PFSK-1 (cell line): ENCODE data around the gene RECQL5.

Experiments
- POLR2AphosphoS5 ChIP-seq: IDR thresholded peaks from 2 replicates; pipeline ENCODE4 v1.6.1; 2012; ENCODE audit warnings: low read depth, mild to moderate bottlenecking, control low read depth, low read length, moderate library complexity
- SIN3A ChIP-seq: IDR thresholded peaks from 2 replicates; pipeline ENCODE4 v1.6.1; 2012; ENCODE audit warnings: mild to moderate bottlenecking, low read length, moderate library complexity, borderline replicate concordance; ENCODE audit not compliant: insufficient read depth
- TAF1 ChIP-seq: IDR thresholded peaks from 2 replicates; pipeline ENCODE4 v1.6.1; 2012; ENCODE audit warnings: low read length, control low read depth, borderline replicate concordance; ENCODE audit not compliant: insufficient read depth
- TF ChIP-seq, protein P1 (sequence below), 2 experiments: IDR thresholded peaks; 2 replicates each; pipeline versions ENCODE4 v1.6.1 to v1.8.0; 2011 to 2012; ENCODE audit warnings: low read depth in 2 of 2, low read length in 2 of 2, control low read depth in 1 of 2, inconsistent platforms in 1 of 2, mild to moderate bottlenecking in 1 of 2, moderate library complexity in 1 of 2; ENCODE audit not compliant: insufficient read depth in 1 of 2

DNA sequence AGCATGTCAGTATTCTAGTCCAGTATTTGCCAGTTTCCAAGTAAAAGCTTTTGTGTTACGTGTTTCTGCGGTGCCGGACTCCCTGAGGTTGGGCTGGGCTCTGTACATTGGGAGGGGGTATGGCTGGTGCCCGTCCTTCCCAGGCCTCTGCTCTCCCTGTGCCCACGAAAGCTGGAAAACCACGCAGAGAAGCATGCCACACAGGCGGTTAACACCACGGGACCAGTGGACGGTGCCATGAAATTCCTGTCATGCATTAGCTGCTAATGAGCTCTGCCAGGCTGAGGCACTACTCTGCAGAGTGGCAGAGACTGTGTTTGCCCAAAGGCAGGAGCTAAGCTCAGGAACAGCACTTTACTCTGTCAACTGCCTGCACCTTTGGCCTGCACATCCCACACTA, 25.6 kb downstream of the RECQL5 start:
- TF ChIP-seq POLR2AphosphoS5 (no peak), SIN3A (no peak), TAF1 (no peak)
- TF ChIP-seq, protein P1, sequence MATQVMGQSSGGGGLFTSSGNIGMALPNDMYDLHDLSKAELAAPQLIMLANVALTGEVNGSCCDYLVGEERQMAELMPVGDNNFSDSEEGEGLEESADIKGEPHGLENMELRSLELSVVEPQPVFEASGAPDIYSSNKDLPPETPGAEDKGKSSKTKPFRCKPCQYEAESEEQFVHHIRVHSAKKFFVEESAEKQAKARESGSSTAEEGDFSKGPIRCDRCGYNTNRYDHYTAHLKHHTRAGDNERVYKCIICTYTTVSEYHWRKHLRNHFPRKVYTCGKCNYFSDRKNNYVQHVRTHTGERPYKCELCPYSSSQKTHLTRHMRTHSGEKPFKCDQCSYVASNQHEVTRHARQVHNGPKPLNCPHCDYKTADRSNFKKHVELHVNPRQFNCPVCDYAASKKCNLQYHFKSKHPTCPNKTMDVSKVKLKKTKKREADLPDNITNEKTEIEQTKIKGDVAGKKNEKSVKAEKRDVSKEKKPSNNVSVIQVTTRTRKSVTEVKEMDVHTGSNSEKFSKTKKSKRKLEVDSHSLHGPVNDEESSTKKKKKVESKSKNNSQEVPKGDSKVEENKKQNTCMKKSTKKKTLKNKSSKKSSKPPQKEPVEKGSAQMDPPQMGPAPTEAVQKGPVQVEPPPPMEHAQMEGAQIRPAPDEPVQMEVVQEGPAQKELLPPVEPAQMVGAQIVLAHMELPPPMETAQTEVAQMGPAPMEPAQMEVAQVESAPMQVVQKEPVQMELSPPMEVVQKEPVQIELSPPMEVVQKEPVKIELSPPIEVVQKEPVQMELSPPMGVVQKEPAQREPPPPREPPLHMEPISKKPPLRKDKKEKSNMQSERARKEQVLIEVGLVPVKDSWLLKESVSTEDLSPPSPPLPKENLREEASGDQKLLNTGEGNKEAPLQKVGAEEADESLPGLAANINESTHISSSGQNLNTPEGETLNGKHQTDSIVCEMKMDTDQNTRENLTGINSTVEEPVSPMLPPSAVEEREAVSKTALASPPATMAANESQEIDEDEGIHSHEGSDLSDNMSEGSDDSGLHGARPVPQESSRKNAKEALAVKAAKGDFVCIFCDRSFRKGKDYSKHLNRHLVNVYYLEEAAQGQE (IDR thresholded peaks at IDR 0.05; ENCODE audit: insufficient read depth in 1 of 2, low read depth in 2 of 2, low read length in 2 of 2): no peak
